Dendritic cell treated with granulocyte-macrophage colony-stimulating factor and Interleukin-4, amounts not matched to agents 40 ng/mL and 50 ng/mL, for 4 days (primary cell): Measurements from ENCODE around the gene PRELID3B.

Experiments
- H3K27ac Mint-ChIP-seq: one replicate; pipeline ENCODE4 v1.8.0; 2022; ENCODE audit warnings: mild to moderate bottlenecking, mixed read lengths
- H3K27me3 Mint-ChIP-seq: one replicate; pipeline ENCODE4 v1.8.0; 2022; ENCODE audit warnings: mild to moderate bottlenecking, mixed read lengths
- H3K36me3 Mint-ChIP-seq: one replicate; pipeline ENCODE4 v1.8.0; 2022; ENCODE audit warnings: low read depth, mixed read lengths
- H3K4me1 Mint-ChIP-seq: one replicate; pipeline ENCODE4 v1.8.0; 2022; ENCODE audit warnings: low read depth, mixed read lengths
- H3K4me3 Mint-ChIP-seq: one replicate; pipeline ENCODE4 v1.8.0; 2022; ENCODE audit warnings: mild to moderate bottlenecking, moderate library complexity, mixed read lengths
- H3K9me3 Mint-ChIP-seq: one replicate; pipeline ENCODE4 v1.8.0; 2022; ENCODE audit warnings: mixed read lengths
- intact Hi-C: fragments of 100-400 bp; cut with micrococcal nuclease; formaldehyde crosslinking; loops from one replicate; pipeline ENCODE4 v1.15.0; 2022

Gene PRELID3B

GRCh38 chr20:59042151-59042795 is at the start of gene PRELID3B:
TSS of gene PRELID3B (minus strand) at chr20:59042786. CDS start at chr20:59042730, 56 bp downstream.
- intact Hi-C loops: no loop called here
- peak within 1 kb of the TSS; percentile 91 for H3K27ac Mint-ChIP-seq
- peak within 1 kb of the TSS; percentile 94 for H3K4me3 Mint-ChIP-seq
- no peaks in the 10 kb centered on the region for H3K27me3 Mint-ChIP-seq
- peaks cover 31% of the 10 kb centered on the region for H3K4me1 Mint-ChIP-seq
- H3K9me3 Mint-ChIP-seq: no peaks in the 10 kb centered on the region
- H3K36me3 Mint-ChIP-seq: peaks cover 38% of the 10 kb centered on the region

GRCh38 chr20:59087829-59088433 is 45.3 kb upstream of the PRELID3B start:
- Mint-ChIP-seq H3K27ac (no peak overlapping the region), H3K36me3 (no peaks in the 10 kb centered on the region), H3K9me3 (no peaks in the 10 kb centered on the region), H3K4me1 (no peaks in the 10 kb centered on the region), H3K27me3 (peaks cover 15% of the 10 kb centered on the region), H3K4me3 (no peak overlapping the region)
- intact Hi-C loops: loop anchor here (2.0 kb wide), 3 partner anchors 119 to 315 kb away; no protein-coding TSS in a partner anchor

GRCh38 chr20:59086923-59087322 is 44.3 kb upstream of the PRELID3B start:
- H3K27ac Mint-ChIP-seq: no peak overlapping the region

GRCh38 chr20:59084041-59084850 is 41.7 kb upstream of the PRELID3B start:
- intact Hi-C loops: no loop called here
- Mint-ChIP-seq H3K4me1 (no peaks in the 10 kb centered on the region), H3K27ac (no peak overlapping the region), H3K9me3 (no peaks in the 10 kb centered on the region), H3K27me3 (peaks cover 25% of the 10 kb centered on the region), H3K4me3 (no peak overlapping the region), H3K36me3 (no peaks in the 10 kb centered on the region)

More at GRCh38 chr20:59086923-59087322, 44.3 kb upstream of the PRELID3B start:
- Mint-ChIP-seq H3K4me1 (no peaks in the 10 kb centered on the region), H3K4me3 (no peak overlapping the region), H3K9me3 (no peaks in the 10 kb centered on the region), H3K36me3 (no peaks in the 10 kb centered on the region), H3K27me3 (peaks cover 15% of the 10 kb centered on the region)
- intact Hi-C loops: no loop called here

GRCh38 chr20:59082981-59083380 is 40.4 kb upstream of the PRELID3B start:
- peaks cover under 1% of the 10 kb centered on the region for H3K4me1 Mint-ChIP-seq
- no peak overlapping the region for H3K27ac Mint-ChIP-seq
- no peaks in the 10 kb centered on the region for H3K36me3 Mint-ChIP-seq
- H3K4me3 Mint-ChIP-seq: no peak overlapping the region
- no peaks in the 10 kb centered on the region for H3K9me3 Mint-ChIP-seq
- intact Hi-C loops: no loop called here
- H3K27me3 Mint-ChIP-seq: peaks cover 25% of the 10 kb centered on the region

GRCh38 chr20:59082077-59082740 is 39.6 kb upstream of the PRELID3B start:
- Mint-ChIP-seq H3K4me3 (no peak overlapping the region), H3K27ac (no peak overlapping the region), H3K4me1 (peaks cover 7% of the 10 kb centered on the region), H3K27me3 (peaks cover 25% of the 10 kb centered on the region), H3K36me3 (no peaks in the 10 kb centered on the region), H3K9me3 (no peaks in the 10 kb centered on the region)
- intact Hi-C loops: no loop called here

GRCh38 chr20:59081036-59081435 is 38.5 kb upstream of the PRELID3B start:
- peaks cover 31% of the 10 kb centered on the region for H3K27me3 Mint-ChIP-seq
- H3K27ac Mint-ChIP-seq: no peak overlapping the region
- intact Hi-C loops: no loop called here

GRCh38 chr20:59078231-59078630 is 35.6 kb upstream of the PRELID3B start:
- H3K4me3 Mint-ChIP-seq: no peak overlapping the region
- H3K27me3 Mint-ChIP-seq: peaks cover 40% of the 10 kb centered on the region
- peak overlapping the region; percentile 21 for H3K27ac Mint-ChIP-seq
- no peaks in the 10 kb centered on the region for H3K36me3 Mint-ChIP-seq
- intact Hi-C loops: no loop called here
- H3K9me3 Mint-ChIP-seq: no peaks in the 10 kb centered on the region
- H3K4me1 Mint-ChIP-seq: peaks cover 18% of the 10 kb centered on the region

More at GRCh38 chr20:59081036-59081435, 38.5 kb upstream of the PRELID3B start:
- no peak overlapping the region for H3K4me3 Mint-ChIP-seq
- peaks cover 7% of the 10 kb centered on the region for H3K4me1 Mint-ChIP-seq
- H3K36me3 Mint-ChIP-seq: no peaks in the 10 kb centered on the region
- H3K9me3 Mint-ChIP-seq: no peaks in the 10 kb centered on the region

- intact Hi-C loops: no loop called here
- Mint-ChIP-seq H3K4me1 (peaks cover 24% of the 10 kb centered on the region), H3K4me3 (no peak overlapping the region), H3K27me3 (peaks cover 43% of the 10 kb centered on the region), H3K27ac (peak overlapping the region; percentile 21), H3K9me3 (no peaks in the 10 kb centered on the region), H3K36me3 (no peaks in the 10 kb centered on the region)
Measured at GRCh38 chr20:59077705-59078104, 35.1 kb upstream of the PRELID3B start.

GRCh38 chr20:59075934-59076508 is 33.4 kb upstream of the PRELID3B start:
- intact Hi-C loops: no loop called here
- H3K36me3 Mint-ChIP-seq: no peaks in the 10 kb centered on the region
- peaks cover 38% of the 10 kb centered on the region for H3K27me3 Mint-ChIP-seq
- no peak overlapping the region for H3K27ac Mint-ChIP-seq
- peaks cover 38% of the 10 kb centered on the region for H3K4me1 Mint-ChIP-seq
- H3K4me3 Mint-ChIP-seq: no peak overlapping the region
- no peaks in the 10 kb centered on the region for H3K9me3 Mint-ChIP-seq

- Mint-ChIP-seq H3K4me1 (peaks cover 50% of the 10 kb centered on the region), H3K36me3 (no peaks in the 10 kb centered on the region), H3K4me3 (no peak overlapping the region), H3K9me3 (no peaks in the 10 kb centered on the region), H3K27ac (no peak overlapping the region), H3K27me3 (peaks cover 32% of the 10 kb centered on the region)
- intact Hi-C loops: no loop called here
Measured at GRCh38 chr20:59074456-59074855, 31.9 kb upstream of the PRELID3B start.

- intact Hi-C loops: no loop called here
- Mint-ChIP-seq H3K9me3 (no peaks in the 10 kb centered on the region), H3K27me3 (peaks cover 32% of the 10 kb centered on the region), H3K4me3 (no peak overlapping the region), H3K4me1 (peaks cover 59% of the 10 kb centered on the region), H3K36me3 (no peaks in the 10 kb centered on the region), H3K27ac (peak overlapping the region; percentile 1)
Measured at GRCh38 chr20:59073582-59073981, 31.0 kb upstream of the PRELID3B start.

GRCh38 chr20:59071216-59071615 is 28.6 kb upstream of the PRELID3B start:
- Mint-ChIP-seq H3K4me3 (no peak overlapping the region), H3K27ac (peak overlapping the region; percentile 73), H3K36me3 (no peaks in the 10 kb centered on the region), H3K4me1 (peaks cover 65% of the 10 kb centered on the region), H3K27me3 (peaks cover 28% of the 10 kb centered on the region), H3K9me3 (no peaks in the 10 kb centered on the region)
- intact Hi-C loops: no loop called here
